H1 (cell line): Measurements from ENCODE around the gene AMBP. TPM values are rescaled to one million over a fixed set of nuclear protein-coding genes. Genes with fewer than 3 reads are reported as not detected.

Experiments
- BCL11A ChIP-seq, 2 experiments: IDR thresholded peaks; one replicate each; pipeline ENCODE4 v1.6.1; 2011; ENCODE audit warnings: low read depth in 2 of 2, low read length in 2 of 2, mild to moderate bottlenecking in 2 of 2
- E2F6 ChIP-seq: IDR thresholded peaks from 2 replicates; pipeline ENCODE4 v1.6.1; 2012; ENCODE audit warnings: inconsistent platforms
- GTF2F1 ChIP-seq: IDR thresholded peaks from 2 replicates; pipeline ENCODE4 v1.6.1; 2012; ENCODE audit warnings: low read depth, low read length, improper control_type of control experiment, borderline replicate concordance
- HDAC2 ChIP-seq, 2 experiments: fragments of 300-600 bp in 1 of 2; sonication (generic) in 1 of 2; IDR thresholded peaks; 2 replicates each; pipeline ENCODE4 v1.6.1; 2011 to 2012; ENCODE audit warnings: low read depth in 2 of 2, low read length in 2 of 2, mild to moderate bottlenecking in 2 of 2, moderate library complexity in 2 of 2, borderline replicate concordance in 1 of 2, inconsistent platforms in 1 of 2
- HDAC6 ChIP-seq: IDR thresholded peaks from one replicate; pipeline ENCODE4 v1.7.1; 2012; ENCODE audit warnings: low read depth, mild to moderate bottlenecking, inconsistent platforms, low read length, moderate library complexity
- POU5F1 ChIP-seq: IDR thresholded peaks from 2 replicates; pipeline ENCODE4 v1.6.1; 2011; ENCODE audit warnings: low read depth, mild to moderate bottlenecking, low read length, moderate library complexity
- RBBP5 ChIP-seq: IDR thresholded peaks from 2 replicates; pipeline ENCODE4 v1.7.1; 2012; ENCODE audit warnings: low read depth, mild to moderate bottlenecking, inconsistent platforms, low read length, moderate library complexity, borderline replicate concordance
- RXRA ChIP-seq: IDR thresholded peaks from 2 replicates; pipeline ENCODE4 v1.6.1; 2011; ENCODE audit warnings: low read depth, mild to moderate bottlenecking, low read length, moderate library complexity; ENCODE audit not compliant: insufficient read depth
- SIRT6 ChIP-seq: IDR thresholded peaks from one replicate; pipeline ENCODE4 v1.7.1; 2012; ENCODE audit warnings: low read length, inconsistent platforms
- TCF12 ChIP-seq: IDR thresholded peaks from 2 replicates; pipeline ENCODE4 v1.6.1; 2011; ENCODE audit warnings: low read depth, mild to moderate bottlenecking, low read length
- YY1 ChIP-seq: IDR thresholded peaks from 2 replicates; pipeline ENCODE4 v1.6.1; 2011; ENCODE audit warnings: low read depth, mild to moderate bottlenecking, low read length
- polyA plus RNA-seq, 7 experiments: library from polyadenylated mRNA; depleted of rRNA in 3 of 7; stranded (reverse) in 5 of 7; unstranded in 2 of 7; fragments of >200 nt in 5 of 7; fragments of 200-250 nt in 2 of 7; gene quantifications; 1 replicate in 5 of 7; 2 replicates in 1 of 7; 4 replicates in 1 of 7; pipeline versions ENCODE4 v1.2.1 to v1.2.3, GENCODE V29; 2011 to 2013; ENCODE audit warnings: missing spikeins in 2 of 7, mixed read lengths in 2 of 7
- total RNA-seq: library from RNA; stranded (reverse); fragmentation: NEBNext Ultra II Directional; extraction: Animal tissue kit (Norgen Biotek cat#: 25700); gene quantifications from 2 replicates; pipeline ENCODE4 v1.2.1, GENCODE V29; 2021

AMBP gene
- total and polyA plus RNA-seq, 2 of the 8 experiments (the other 6 are each of a cell fraction or from before 2014, with no cell fraction given) = 3.0 to 4.0 TPM

DNA sequence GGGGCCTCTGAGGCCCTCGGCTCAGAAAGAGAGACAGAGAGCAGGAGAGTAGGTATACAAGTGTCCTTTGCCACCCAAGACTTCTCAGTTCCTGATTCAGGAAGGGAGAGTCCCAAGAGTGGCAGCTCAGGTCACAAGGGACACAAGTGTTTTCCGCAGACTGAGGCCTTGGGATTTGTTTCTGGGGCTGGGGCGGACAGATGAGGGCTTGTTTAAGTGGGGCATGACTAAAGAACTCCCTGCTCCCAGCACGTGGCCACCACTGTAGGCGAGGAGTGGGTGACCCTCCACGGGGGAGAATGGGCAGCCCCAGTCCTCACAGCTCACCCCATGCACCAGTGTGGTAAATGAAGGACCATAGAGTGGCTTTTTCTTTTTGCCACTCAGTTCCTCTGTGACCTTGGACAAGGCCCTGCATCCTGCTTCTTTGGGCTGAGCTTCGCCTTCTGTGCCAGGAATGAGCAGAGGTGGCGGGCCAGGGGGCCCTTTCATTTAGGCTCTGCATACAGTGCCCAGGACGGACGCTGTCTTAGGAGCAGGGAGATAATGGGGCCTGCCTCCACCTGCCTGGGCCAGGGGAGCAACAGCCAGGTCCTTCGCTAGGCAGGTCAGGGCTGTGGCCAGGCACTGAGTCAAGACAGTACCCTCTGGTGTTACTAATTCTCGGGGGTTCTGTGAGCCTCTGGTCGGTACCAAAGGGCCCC, 50.8 kb downstream of the AMBP start (continued):
- TF ChIP-seq E2F6 = no peak
- TF ChIP-seq YY1 = no peak
- TF ChIP-seq SIRT6 = no peak
- no peak for TF ChIP-seq HDAC2 (IDR thresholded peaks at IDR 0.05; ENCODE audit: borderline replicate concordance in 1 of 2, low read depth in 2 of 2, low read length in 2 of 2)
- no peak for TF ChIP-seq HDAC6
- no peak for TF ChIP-seq POU5F1
- TF ChIP-seq RXRA = no peak
- TF ChIP-seq RBBP5 = no peak
- TF ChIP-seq TCF12 = no peak
- no peak for TF ChIP-seq GTF2F1
- no peak for TF ChIP-seq BCL11A (IDR thresholded peaks at IDR 0.05; ENCODE audit: low read depth in 2 of 2, low read length in 2 of 2)
